Sciatic nerve (tissue), 2 donors: ENCODE data around the gene WDFY1. TPM values are rescaled to one million over a fixed set of nuclear protein-coding genes. Genes with fewer than 3 reads are reported as not detected.

ENCODE experiments used
- ATAC-seq: fragments of 200-7000 bp; cut with Tn5 transposase; one replicate; pipeline ENCODE4 v1.9.1; 2020; ENCODE audit warnings: mild to moderate bottlenecking, moderate library complexity
- DNase-seq: peaks from one replicate; pipeline ENCODE4 v3.0.0-alpha.2; 2020; ENCODE audit warnings: low spot score
- intact Hi-C: fragments of 100-400 bp; cut with DNase I; formaldehyde crosslinking; loops from one replicate; pipeline ENCODE4 v1.14.2; 2022
- total RNA-seq: library from RNA; stranded (reverse); fragmentation: NEBNext Ultra II Directional; extraction: Animal tissue kit (Norgen Biotek cat#: 25700); gene quantifications from one replicate; pipeline ENCODE4 v1.2.1, GENCODE V29; 2021
- donor health status: DM: no; HTN: no; CAD: no.
- donor health status: DM: no; HTN: no; CAD: no.

Gene WDFY1
- total RNA-seq, 1 donor from 2014 or later, result 48.6 TPM

DNA sequence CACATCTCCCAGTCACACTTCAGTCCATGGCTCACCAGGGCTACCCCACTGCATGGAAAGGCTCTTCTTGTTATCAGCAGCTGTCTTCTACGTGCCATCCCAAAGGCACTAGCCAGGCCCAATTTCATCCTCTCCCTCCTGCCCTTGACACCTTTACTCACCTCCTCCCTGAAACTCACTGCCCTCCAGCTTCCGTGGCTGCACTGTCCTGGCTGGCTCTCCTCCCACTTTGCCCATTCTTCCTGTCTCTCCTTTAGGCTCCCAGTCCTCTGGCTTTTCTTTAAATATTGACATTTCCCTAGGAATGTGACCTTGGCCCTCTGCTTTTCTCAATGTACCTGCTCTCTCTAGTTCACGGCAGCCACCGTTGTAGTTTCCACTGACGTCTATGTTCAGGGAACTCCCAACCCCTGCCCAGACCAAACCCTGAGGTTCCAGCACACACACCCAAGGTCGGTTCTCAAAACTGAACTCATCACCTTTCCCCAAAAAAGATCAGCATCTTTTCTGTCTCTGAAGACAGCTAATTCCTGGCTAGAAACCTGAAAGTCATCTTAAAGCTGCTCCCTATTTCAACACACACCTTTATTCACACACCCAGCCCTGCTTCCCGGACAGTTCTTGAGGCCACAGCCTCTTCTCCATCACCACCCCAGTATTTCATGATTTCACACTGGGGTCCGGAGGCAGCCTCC lies 36.7 kb downstream of the WDFY1 start:
- DNase-seq, result no peak
- intact Hi-C loops, result no loop called here
- no peak for ATAC-seq

GRCh38 chr2:223905996-223906395 lies 39.1 kb downstream of the WDFY1 start:
- intact Hi-C loops, result no loop called here
- DNase-seq (no peak), ATAC-seq (no peak)

GRCh38 chr2:223901854-223902253 lies 43.3 kb downstream of the WDFY1 start:
- intact Hi-C loops, result no loop called here
- ATAC-seq (no peak), DNase-seq (no peak)

- intact Hi-C loops, result no loop called here
- DNase-seq (no peak), ATAC-seq (no peak)
These were observed 43.8 kb downstream of the WDFY1 start for GRCh38 chr2:223901311-223901710.

- intact Hi-C loops, result no loop called here
- no peak for ATAC-seq
- no peak for DNase-seq
These were observed 44.6 kb downstream of the WDFY1 start for GRCh38 chr2:223900531-223900930.

- intact Hi-C loops, result no loop called here
- DNase-seq, result no peak
- no peak for ATAC-seq
These were observed 45.1 kb downstream of the WDFY1 start for GRCh38 chr2:223900066-223900465.

GRCh38 chr2:223897669-223898330 lies 47.3 kb downstream of the WDFY1 start:
- intact Hi-C loops, result no loop called here
- DNase-seq, result no peak
- ATAC-seq, result no peak

DNA sequence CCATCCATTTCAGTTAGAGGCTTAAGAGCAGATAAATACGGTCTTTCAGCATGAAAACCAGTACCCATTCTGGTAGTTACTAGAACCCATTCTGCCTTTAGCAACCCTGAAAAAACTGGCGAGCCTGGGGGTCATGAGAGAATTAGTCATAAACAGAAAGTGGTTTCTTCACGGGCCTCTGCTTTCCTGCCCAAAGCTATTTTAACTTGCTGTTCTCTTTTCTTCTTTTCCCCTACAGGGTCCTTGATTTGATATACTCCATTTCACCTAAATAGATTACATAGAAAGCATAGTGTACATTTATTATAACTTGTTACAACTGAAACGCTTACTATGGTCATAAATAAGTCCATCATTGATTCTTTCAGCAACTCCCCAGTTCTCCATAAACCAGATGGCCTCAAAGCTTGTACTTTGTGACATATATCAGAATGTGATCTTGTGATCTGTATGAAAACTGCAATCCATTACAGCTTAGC lies 48.3 kb downstream of the WDFY1 start:
- intact Hi-C loops, result no loop called here
- DNase-seq (no peak), ATAC-seq (no peak)

GRCh38 chr2:223894968-223895367 lies 50.2 kb downstream of the WDFY1 start:
- DNase-seq, result no peak
- intact Hi-C loops, result no loop called here
- ATAC-seq, result no peak

DNA sequence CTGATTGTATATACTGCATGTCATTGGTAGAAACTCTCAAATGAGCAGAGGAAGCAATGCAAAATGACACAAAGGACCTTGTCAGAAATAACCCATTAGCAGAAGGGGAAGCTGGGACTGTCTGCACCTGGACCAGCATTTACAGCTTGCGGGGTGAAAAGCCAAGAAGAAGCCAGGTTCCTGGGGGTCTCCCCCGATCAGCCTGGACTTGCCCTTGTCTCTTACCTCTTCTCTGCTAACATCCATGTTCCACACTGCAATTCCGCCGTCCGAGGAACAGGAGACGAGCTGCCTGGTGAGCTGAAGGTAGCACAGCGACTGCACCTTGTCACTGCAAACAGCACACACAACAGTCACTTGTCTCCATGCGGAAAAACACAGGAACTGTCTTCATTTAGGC lies 51.1 kb downstream of the WDFY1 start:
- intact Hi-C loops, result no loop called here
- DNase-seq, result no peak
- ATAC-seq, result no peak

DNA sequence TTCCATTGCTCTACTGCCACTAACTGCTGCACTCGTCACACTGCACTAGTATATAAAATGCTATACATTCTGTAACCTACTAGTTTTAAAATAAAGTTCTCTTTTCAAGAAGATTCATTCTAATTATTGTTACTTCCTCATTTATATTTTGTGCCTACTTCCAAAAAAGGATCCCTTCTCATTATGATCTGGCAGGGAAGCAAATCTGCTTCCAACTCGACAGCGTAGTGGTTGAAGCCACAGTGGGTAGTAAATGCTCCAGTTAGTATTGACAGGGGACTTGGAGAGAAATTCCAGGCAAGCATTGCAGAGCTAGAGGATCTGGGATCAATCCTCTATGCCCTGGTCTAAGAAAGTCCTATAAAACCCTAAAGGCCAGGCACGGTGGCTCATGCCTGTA lies 54.4 kb downstream of the WDFY1 start:
- ATAC-seq (no peak), DNase-seq (no peak)
- intact Hi-C loops, result no loop called here

GRCh38 chr2:223889229-223889628 lies 55.9 kb downstream of the WDFY1 start:
- DNase-seq (no peak), ATAC-seq (no peak)

DNA sequence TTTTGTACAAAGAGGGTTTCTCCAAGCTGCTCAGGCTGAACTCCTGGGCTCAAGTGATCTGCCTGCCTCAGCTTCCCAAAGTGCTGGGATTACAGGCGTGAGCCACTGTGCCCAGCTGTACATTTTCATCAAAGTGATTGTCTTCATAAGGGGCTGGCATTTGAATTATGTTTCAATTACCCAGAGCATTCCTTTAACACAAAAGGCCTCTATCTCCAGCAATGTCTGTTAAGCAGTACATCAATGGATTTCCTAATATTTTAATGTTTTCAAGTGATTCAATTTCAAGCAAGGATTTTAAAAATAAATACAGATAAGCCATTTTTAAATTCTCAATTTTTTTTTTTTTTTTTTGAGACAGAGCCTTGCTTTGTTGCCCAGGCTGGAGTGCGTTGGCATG lies 56.9 kb downstream of the WDFY1 start:
- ATAC-seq, result no peak
- DNase-seq, result no peak
- intact Hi-C loops, result no loop called here

More at GRCh38 chr2:223889229-223889628, 55.9 kb downstream of the WDFY1 start:
- intact Hi-C loops, result no loop called here

- ATAC-seq (peak; percentile 34), DNase-seq (no peak)
- intact Hi-C loops, result no loop called here
These were observed 58.0 kb downstream of the WDFY1 start for GRCh38 chr2:223887127-223887526.

DNA sequence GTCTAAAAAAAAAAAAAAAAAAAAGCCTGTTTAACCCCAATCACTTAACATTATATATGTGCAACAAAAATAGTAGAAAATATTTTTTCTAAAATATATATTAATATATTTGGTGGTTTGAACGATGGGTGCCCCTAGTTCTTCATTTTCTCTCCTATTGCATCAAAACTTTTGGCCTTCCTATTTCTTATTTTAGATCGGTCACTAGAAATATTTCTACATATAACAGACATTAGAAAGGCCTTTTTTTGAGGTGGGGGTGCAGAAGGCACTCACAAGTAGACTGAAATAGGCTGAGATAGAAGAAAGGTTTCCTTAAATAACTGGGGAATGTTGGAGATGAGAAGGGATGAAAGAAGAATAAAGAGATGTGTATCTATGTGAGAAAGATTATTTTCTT lies 58.4 kb downstream of the WDFY1 start:
- ATAC-seq (no peak), DNase-seq (no peak)
- intact Hi-C loops, result no loop called here

DNA sequence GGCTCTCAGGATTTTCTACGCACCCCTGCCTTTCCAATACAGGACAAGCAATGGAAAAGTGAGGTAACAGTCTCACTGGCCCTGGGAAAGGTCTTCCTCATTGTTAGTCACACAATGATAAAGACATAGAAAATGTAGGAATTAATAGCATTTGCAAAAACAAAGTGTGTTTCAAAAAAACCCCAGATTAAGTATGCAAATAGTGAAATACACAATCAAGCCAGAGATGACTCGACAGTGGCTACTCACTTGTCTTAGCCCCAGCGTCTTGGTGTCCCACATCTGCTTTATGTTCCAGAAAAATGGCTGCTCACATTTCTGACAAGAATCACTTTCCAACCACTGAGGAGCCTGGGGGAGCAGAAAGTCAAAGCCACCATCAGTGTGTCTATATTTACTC lies 60.7 kb downstream of the WDFY1 start:
- ATAC-seq (no peak), DNase-seq (no peak)
- intact Hi-C loops, result no loop called here

- intact Hi-C loops, result no loop called here
- ATAC-seq (no peak), DNase-seq (no peak)
These were observed 62.4 kb downstream of the WDFY1 start for GRCh38 chr2:223882715-223883114.

DNA sequence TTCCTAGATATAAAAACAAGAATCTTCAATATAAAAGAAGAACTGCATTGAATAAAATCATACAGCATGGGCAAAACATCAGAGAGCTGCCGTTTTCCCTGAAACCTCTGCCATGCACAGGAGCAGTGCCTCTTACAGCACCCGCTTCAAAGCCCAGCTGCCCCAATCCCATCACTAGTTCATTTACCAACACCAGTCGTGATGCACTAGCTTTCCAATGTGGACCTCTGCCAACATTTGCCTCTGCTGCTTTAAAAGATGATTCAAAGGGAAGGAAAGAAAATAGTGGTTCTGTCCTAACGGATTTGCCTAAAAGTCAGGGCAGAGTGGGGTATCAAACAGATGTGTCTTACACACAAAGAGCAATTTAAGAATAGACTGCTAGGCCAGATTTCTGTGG lies 64.3 kb downstream of the WDFY1 start:
- DNase-seq (no peak), ATAC-seq (no peak)
- intact Hi-C loops, result no loop called here

DNA sequence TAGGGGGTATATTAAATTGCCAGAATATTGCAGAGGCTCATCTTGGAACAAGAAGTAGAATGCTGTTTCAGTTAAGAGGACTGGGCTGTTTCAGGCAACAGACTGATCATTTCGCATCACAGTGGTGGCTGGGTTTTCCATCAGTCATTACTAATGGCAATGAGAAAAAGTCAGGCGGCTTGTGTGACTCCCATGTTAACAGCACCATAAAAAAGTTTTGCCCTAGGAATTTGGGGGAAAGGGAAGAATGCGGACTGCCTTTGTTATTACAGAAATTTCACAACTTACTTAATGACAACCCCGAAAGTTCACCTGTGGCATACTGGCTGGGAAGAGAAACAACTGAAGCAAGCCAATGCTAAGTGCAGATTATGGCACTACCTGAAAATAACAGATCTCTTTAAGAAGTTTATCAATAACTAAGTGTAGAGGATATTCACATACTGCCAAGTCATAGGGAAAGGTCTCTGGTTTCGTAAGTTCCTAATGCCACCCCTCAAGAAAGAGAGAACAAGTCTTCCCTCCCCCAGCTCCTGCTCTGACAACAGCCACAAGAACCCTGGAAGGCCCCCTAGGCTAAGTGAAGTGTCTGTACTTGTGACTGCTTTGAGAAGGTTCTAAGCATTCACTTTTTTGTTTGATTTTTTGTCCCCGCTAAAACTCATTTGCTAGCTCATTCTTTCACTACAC lies 67.3 kb downstream of the WDFY1 start:
- ATAC-seq, result no peak
- intact Hi-C loops, result no loop called here
- DNase-seq, result no peak

GRCh38 chr2:223873672-223874071 lies 71.5 kb downstream of the WDFY1 start:
- DNase-seq, result no peak
- no peak for ATAC-seq
- intact Hi-C loops, result no loop called here
